ENCODE results near the gene DRICH1. TPM values are rescaled to one million over a fixed set of nuclear protein-coding genes. Genes with fewer than 3 reads are reported as not detected.

Gene DRICH1
- total and polyA plus RNA-seq, 2 of the 13 experiments (the other 11 are each of a cell fraction or from before 2014, with no cell fraction given) = 0.22 to 0.66 TPM

DNA sequence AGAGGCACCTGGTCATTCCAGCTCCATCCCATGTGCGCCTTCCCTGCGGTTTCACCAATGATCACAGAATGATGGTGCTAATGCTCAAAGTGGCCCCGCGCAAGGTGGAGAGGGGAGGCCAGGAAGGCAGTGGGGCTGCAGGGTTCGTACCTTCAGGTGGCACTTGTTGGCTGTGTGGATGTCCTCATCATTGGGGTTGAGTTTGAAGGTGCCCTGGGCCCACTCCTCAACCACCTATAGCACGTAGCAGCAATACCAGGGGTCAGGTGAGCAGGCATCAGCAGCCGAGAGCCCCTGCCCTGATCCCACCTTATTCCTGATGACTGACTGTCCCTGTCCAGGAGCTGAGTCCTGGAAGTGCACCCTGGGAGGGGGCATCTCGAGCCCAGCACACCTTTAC is 20.6 kb upstream of the DRICH1 start:
- no peak for FAIRE-seq
- no peaks in the 10 kb centered on the region for H4K20me1 ChIP-seq (ENCODE audit: insufficient read depth, low read length)
- ChIA-PET CTCF (ENCODE audit: low intra/inter-chr PET ratio, low total read pairs) (no interaction called here), POLR2A (no interaction called here)
- DNase-seq (ENCODE audit: low spot score) = no peak
- H3K4me2 ChIP-seq (ENCODE audit: low read depth, low read length) = no peak overlapping the region
- H3K36me3 ChIP-seq (replicated peaks in 1 of 2; ENCODE audit: control insufficient read depth in 1 of 2, insufficient read depth in 2 of 2, low read length in 2 of 2) = no peaks in the 10 kb centered on the region
- H3K4me3 ChIP-seq (replicated peaks in 1 of 3; ENCODE audit: insufficient read depth in 1 of 3, low read depth in 2 of 3, low read length in 3 of 3) = no peak overlapping the region
- no peak overlapping the region for H2AFZ ChIP-seq (ENCODE audit: low read length)
- TF ChIP-seq SRY (CRISPR knock-in tag; IDR thresholded peaks at IDR 0.05) = no peak
- TF ChIP-seq MTA1 (CRISPR knock-in tag; IDR thresholded peaks at IDR 0.05; ENCODE audit: borderline replicate concordance) = no peak
- no peak for TF ChIP-seq BHLHE40 (IDR thresholded peaks at IDR 0.05; ENCODE audit: low read length)
- TF ChIP-seq, protein P1, sequence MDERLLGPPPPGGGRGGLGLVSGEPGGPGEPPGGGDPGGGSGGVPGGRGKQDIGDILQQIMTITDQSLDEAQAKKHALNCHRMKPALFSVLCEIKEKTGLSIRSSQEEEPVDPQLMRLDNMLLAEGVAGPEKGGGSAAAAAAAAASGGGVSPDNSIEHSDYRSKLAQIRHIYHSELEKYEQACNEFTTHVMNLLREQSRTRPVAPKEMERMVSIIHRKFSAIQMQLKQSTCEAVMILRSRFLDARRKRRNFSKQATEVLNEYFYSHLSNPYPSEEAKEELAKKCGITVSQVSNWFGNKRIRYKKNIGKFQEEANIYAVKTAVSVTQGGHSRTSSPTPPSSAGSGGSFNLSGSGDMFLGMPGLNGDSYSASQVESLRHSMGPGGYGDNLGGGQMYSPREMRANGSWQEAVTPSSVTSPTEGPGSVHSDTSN (CRISPR knock-in tag; IDR thresholded peaks at IDR 0.05) = no peak
- TF ChIP-seq, protein P2, sequence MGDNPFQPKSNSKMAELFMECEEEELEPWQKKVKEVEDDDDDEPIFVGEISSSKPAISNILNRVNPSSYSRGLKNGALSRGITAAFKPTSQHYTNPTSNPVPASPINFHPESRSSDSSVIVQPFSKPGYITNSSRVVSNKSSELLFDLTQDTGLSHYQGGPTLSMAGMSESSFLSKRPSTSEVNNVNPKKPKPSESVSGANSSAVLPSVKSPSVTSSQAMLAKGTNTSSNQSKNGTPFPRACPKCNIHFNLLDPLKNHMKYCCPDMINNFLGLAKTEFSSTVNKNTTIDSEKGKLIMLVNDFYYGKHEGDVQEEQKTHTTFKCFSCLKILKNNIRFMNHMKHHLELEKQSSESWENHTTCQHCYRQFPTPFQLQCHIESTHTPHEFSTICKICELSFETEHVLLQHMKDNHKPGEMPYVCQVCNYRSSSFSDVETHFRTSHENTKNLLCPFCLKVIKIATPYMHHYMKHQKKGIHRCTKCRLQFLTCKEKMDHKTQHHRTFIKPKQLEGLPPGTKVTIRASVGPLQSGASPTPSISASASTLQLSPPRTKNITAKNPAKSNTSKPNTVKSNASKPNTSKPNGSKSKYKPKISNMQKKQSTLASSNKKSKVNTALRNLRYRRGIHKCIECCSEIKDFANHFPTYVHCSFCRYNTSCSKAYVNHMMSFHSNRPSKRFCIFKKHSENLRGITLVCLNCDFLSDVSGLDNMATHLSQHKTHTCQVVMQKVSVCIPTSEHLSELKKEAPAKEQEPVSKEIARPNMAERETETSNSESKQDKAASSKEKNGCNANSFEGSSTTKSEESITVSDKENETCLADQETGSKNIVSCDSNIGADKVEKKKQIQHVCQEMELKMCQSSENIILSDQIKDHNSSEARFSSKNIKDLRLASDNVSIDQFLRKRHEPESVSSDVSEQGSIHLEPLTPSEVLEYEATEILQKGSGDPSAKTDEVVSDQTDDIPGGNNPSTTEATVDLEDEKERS (CRISPR knock-in tag; IDR thresholded peaks at IDR 0.05) = no peak
- TF ChIP-seq ZFY (CRISPR knock-in tag; IDR thresholded peaks at IDR 0.05) = no peak
- no peak for TF ChIP-seq ZNF775 (CRISPR knock-in tag; IDR thresholded peaks at IDR 0.05; ENCODE audit: borderline replicate concordance)
- TF ChIP-seq DR1 (CRISPR knock-in tag; IDR thresholded peaks at IDR 0.05) = no peak
- TF ChIP-seq, protein P3, sequence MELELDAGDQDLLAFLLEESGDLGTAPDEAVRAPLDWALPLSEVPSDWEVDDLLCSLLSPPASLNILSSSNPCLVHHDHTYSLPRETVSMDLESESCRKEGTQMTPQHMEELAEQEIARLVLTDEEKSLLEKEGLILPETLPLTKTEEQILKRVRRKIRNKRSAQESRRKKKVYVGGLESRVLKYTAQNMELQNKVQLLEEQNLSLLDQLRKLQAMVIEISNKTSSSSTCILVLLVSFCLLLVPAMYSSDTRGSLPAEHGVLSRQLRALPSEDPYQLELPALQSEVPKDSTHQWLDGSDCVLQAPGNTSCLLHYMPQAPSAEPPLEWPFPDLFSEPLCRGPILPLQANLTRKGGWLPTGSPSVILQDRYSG (CRISPR knock-in tag; IDR thresholded peaks at IDR 0.05) = no peak
- TF ChIP-seq, protein P4, sequence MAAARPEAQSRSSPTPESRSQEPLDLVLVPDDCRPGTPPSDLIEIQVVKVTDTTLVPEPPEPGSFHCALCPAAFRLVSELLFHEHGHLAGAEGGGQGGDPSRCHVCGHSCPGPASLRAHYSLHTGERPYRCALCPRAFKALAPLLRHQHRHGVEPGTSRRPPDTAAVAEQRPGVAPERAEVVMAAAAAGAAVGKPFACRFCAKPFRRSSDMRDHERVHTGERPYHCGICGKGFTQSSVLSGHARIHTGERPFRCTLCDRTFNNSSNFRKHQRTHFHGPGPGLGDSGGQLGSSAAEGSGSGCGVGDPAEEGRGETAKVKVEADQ (CRISPR knock-in tag; IDR thresholded peaks at IDR 0.05; ENCODE audit: borderline replicate concordance) = no peak
- TF ChIP-seq RORA (CRISPR knock-in tag; IDR thresholded peaks at IDR 0.05) = no peak
- TF ChIP-seq ZNF598 (CRISPR knock-in tag; IDR thresholded peaks at IDR 0.05; ENCODE audit: borderline replicate concordance) = no peak
- TF ChIP-seq ZNF83 (CRISPR knock-in tag; IDR thresholded peaks at IDR 0.05; ENCODE audit: borderline replicate concordance) = no peak
- no peak for TF ChIP-seq ZNF761 (CRISPR knock-in tag; conservative IDR thresholded peaks at IDR 0.05)
- TF ChIP-seq, protein P5, sequence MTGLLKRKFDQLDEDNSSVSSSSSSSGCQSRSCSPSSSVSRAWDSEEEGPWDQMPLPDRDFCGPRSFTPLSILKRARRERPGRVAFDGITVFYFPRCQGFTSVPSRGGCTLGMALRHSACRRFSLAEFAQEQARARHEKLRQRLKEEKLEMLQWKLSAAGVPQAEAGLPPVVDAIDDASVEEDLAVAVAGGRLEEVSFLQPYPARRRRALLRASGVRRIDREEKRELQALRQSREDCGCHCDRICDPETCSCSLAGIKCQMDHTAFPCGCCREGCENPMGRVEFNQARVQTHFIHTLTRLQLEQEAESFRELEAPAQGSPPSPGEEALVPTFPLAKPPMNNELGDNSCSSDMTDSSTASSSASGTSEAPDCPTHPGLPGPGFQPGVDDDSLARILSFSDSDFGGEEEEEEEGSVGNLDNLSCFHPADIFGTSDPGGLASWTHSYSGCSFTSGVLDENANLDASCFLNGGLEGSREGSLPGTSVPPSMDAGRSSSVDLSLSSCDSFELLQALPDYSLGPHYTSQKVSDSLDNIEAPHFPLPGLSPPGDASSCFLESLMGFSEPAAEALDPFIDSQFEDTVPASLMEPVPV (CRISPR knock-in tag; IDR thresholded peaks at IDR 0.05) = no peak
- H3K9ac ChIP-seq (ENCODE audit: insufficient read depth, low read depth, low read length) = no peak overlapping the region
- in situ Hi-C loops (cut with HindIII; ENCODE audit: extremely low pct_ligation_motif_present, low pct_unique_long_range_greater_than_20kb) (no loop called here), intact Hi-C loops (cut with micrococcal nuclease; ENCODE audit: unreplicated experiment) (no loop called here)
- no peaks in the 10 kb centered on the region for H3K27me3 ChIP-seq (ENCODE audit: control insufficient read depth in 1 of 2, insufficient read depth in 2 of 2, low read length in 2 of 2)
- H3K27ac ChIP-seq (ENCODE audit: extremely low read length, insufficient read depth, low read length) = no peak overlapping the region
- 87% methylated on average over 6 of the region's 8 CpGs for WGBS (ENCODE audit: low lambda C conversion rate)
- peaks cover 11% of the 10 kb centered on the region for H3K4me1 ChIP-seq (ENCODE audit: insufficient read depth, low read length)
- H3K9me3 ChIP-seq (ENCODE audit: low read length) = no peaks in the 10 kb centered on the region
- no peaks in the 10 kb centered on the region for H3K79me2 ChIP-seq (ENCODE audit: insufficient read depth, low read length)
- no TSS peak for BruUV-seq (replicated peaks)
- ATAC-seq = no peak
